ENCODE data around the gene EIF2S2.

EIF2S2 gene

GRCh38 chr20:34115232-34115631 is 3.2 kb upstream of the EIF2S2 start:
- no peak for DNase-seq

- DNase-seq = no peak
Measured at GRCh38 chr20:34114809-34115208, 2.8 kb upstream of the EIF2S2 start.

GRCh38 chr20:34112600-34113101 is 608 bp upstream of the EIF2S2 start:
- no peak for DNase-seq

- DNase-seq = no peak
Measured at GRCh38 chr20:34110745-34111641, 1.1 kb downstream of the EIF2S2 start.

- no peak for DNase-seq
Measured at GRCh38 chr20:34110025-34110744, 1.9 kb downstream of the EIF2S2 start.

GRCh38 chr20:34109442-34109841 is 2.6 kb downstream of the EIF2S2 start:
- no peak for DNase-seq

- no peak for DNase-seq
Measured at GRCh38 chr20:34108616-34109174, 3.3 kb downstream of the EIF2S2 start.

- DNase-seq = no peak
Measured at GRCh38 chr20:34105978-34106675, 5.9 kb downstream of the EIF2S2 start.

DNA sequence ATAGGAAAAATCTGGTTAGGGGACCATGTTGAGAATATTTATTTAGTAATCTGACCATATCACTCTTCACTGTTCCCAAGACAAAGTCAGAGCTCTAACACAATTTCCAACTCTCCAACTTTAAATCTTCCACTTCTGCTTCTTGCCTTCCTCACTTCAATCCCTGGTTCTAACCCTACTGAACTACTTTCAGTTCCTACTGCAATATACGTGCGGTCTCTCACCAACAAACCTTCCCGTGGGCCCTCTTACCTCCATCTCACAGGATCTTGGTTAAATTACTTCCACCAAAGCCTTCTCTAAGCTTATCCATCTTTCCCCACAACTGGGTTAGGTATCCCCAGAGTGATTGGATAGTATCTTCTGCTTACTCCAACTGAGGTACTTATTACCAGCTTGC is 8.0 kb downstream of the EIF2S2 start:
- DNase-seq = no peak

- no peak for DNase-seq
Measured at GRCh38 chr20:34102342-34102741, 9.7 kb downstream of the EIF2S2 start.

- DNase-seq = no peak
Measured at GRCh38 chr20:34100576-34100975, 11.5 kb downstream of the EIF2S2 start.

DNA sequence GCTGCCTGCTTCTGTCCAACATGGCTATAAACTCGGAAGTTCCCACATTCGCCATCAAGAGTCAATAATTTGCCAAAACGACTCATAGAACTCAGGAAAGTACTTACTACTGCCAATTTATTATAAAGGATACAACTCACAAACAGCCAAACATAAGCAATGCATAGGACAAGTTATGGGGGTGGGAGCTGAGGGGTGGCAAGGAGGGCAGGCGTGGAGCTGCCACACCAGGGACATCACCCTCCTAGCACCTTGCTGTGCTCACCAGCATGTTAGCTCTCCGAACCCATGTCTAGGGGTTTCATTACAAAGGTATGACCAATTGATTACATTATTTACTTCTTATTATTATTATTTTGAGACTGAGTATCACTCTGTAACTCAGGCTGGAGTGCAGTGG is 12.4 kb downstream of the EIF2S2 start:
- DNase-seq = no peak

DNA sequence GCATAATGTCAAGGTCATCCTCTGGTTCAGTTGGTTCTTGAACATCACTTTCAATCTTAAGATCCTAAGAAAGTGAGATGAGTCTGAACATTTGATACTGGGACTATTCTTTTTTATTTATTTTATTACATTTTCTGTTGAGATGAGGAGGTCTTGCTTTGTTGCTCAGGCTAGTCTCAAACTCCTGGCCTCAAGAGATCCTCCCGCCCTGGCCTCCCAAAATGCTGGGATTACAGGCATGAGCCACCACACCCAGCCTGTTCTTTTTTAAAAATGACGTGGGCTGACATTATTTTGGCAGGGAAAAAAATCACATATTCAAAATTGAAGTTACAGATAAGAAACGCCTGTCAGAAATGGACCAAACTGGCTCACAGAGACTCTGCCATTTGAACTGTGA is 13.5 kb downstream of the EIF2S2 start:
- no peak for DNase-seq

DNA sequence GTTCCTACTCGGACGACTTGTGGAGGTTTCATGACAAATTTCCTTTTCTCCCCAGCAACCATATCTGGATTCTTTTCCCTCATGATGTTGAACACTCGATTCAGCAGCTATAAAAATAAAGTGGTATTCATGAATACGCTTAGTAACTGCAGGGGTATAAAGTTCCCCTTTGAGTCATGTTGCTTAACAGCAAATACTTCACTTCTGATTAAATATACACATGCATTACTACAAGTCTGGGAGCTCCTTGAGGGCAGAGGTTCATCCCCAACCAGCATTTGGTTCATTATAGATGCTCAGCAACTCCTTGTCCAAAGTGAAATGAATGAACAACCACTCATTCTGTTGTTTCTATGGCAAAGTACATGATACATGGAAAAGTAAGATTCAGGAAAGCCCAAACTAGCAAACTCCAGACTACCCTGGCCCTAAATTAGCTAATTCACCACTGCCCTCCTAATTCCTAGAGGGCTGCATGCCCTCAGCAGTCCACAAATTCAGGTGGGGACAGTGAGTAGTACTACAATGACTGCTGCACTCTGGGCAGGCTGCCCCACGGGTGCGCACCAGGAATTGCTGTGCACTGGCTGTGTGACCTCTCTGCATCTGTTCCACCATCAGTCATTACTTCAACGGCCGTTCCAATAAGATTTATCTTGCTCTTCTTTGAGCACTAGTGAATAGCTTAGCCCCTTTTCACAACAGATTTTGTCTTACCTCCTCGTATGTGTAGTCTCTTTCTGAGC is 15.2 kb downstream of the EIF2S2 start:
- DNase-seq = no peak

- no peak for DNase-seq
Measured at GRCh38 chr20:34095825-34096224, 16.2 kb downstream of the EIF2S2 start.

- no peak for DNase-seq
Measured at GRCh38 chr20:34093895-34094294, 18.1 kb downstream of the EIF2S2 start.

DNA sequence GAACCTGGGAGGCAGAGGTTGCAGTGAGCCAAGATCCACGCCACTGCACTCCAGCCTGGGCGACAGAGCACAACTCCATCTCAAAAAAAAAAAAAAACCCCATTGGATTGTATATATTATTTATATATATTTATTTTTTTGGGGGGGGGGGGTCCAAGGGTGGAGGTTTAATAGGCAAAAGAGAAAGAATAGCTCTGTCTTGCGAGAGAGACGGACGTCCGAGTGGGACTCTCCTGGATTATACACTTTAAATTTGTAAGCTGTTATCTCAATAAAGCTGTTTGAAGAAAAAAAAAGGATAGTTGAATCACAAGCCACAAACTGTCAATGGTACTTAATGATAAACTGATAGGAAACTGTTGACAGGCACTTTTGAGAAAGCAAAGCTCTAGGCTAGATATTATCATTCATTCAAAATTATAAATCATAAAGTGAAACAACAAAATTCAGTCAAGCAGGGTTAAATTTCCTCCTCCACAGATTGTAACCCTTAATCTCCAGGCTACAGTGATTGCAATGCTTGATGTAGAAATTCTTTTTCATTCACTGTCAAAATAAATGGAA is 20.3 kb downstream of the EIF2S2 start:
- no peak for DNase-seq

- no peak for DNase-seq
Measured at GRCh38 chr20:34090645-34091044, 21.4 kb downstream of the EIF2S2 start.

DNA sequence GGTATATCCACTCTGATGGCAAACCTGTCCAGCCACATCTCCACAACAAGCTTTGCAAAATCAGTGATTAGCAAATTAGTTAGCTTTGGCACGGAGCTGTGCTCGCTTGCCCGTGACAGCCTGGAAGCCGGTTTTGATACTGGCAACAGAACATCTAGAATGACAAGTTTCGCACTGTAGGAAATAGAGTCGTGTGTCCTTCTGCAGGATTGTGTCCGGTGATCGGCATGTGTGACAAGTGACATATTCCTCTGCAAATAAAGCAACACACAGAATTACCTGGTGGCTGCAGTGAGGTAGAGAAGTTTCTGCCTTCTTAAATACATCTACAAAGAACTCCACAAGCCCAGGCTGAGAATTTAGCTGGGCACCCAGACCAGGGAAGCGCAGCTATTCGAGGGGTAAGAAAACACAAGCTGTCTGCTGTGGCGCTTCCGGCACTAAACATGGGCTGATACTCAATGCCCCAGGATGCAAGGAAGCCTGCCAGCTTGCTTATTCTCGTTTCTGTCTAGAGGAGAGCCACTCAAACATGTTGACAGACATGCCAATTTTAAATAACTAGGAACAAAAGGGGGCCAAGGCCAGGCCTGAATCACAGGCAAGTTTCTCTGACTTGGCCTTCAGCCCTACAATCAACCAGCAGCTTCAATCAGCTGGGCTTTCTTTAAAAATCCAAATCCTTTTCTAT is 22.2 kb downstream of the EIF2S2 start:
- no peak for DNase-seq

- no peak for DNase-seq
Measured at GRCh38 chr20:34089175-34089479, 22.9 kb downstream of the EIF2S2 start.
